GM03348 (cell line): Measurements from ENCODE around the gene ABCA2.
A peak's percentile ranks its signal among the peaks of the same experiment; 100 is the strongest.

ENCODE experiments used
- DNase-seq: peaks from one replicate; pipeline ENCODE4 v3.0.0; 2012; ENCODE audit warnings: low spot score

Gene ABCA2

GRCh38 chr9:137029058-137029936 lies 1.3 kb upstream of the ABCA2 start:
- peak; percentile 90 for DNase-seq

GRCh38 chr9:137028263-137029057 lies 423 bp upstream of the ABCA2 start:
- DNase-seq, result peak; percentile 93

GRCh38 chr9:137026828-137027227 lies 1.2 kb downstream of the ABCA2 start:
- DNase-seq, result no peak

GRCh38 chr9:137026384-137026783 lies 1.7 kb downstream of the ABCA2 start:
- no peak for DNase-seq

- no peak for DNase-seq
These were observed 2.5 kb downstream of the ABCA2 start for GRCh38 chr9:137025517-137025966.

- no peak for DNase-seq
These were observed 4.5 kb downstream of the ABCA2 start for GRCh38 chr9:137023583-137023991.

- no peak for DNase-seq
These were observed 4.9 kb downstream of the ABCA2 start for GRCh38 chr9:137023157-137023556.

GRCh38 chr9:137022662-137023008 lies 5.4 kb downstream of the ABCA2 start:
- no peak for DNase-seq

- peak; percentile 77 for DNase-seq
These were observed 5.9 kb downstream of the ABCA2 start for GRCh38 chr9:137021979-137022661.

GRCh38 chr9:137021568-137021978 lies 6.5 kb downstream of the ABCA2 start:
- DNase-seq, result no peak

GRCh38 chr9:137020771-137021567 lies 7.1 kb downstream of the ABCA2 start:
- no peak for DNase-seq

GRCh38 chr9:137019891-137020683 lies 8.0 kb downstream of the ABCA2 start:
- no peak for DNase-seq

GRCh38 chr9:137018761-137019559 lies 9.1 kb downstream of the ABCA2 start:
- DNase-seq, result no peak

- DNase-seq, result no peak
These were observed 10.1 kb downstream of the ABCA2 start for GRCh38 chr9:137017791-137018497.

GRCh38 chr9:137017071-137017470 lies 11.0 kb downstream of the ABCA2 start:
- DNase-seq, result no peak

- no peak for DNase-seq
These were observed 11.6 kb downstream of the ABCA2 start for GRCh38 chr9:137016436-137016835.

GRCh38 chr9:137015976-137016375 lies 12.1 kb downstream of the ABCA2 start:
- DNase-seq, result no peak

- no peak for DNase-seq
These were observed 12.5 kb downstream of the ABCA2 start for GRCh38 chr9:137015540-137015930.

- DNase-seq, result no peak
These were observed 13.1 kb downstream of the ABCA2 start for GRCh38 chr9:137014776-137015539.
